ENCODE data around the gene AOPEP.

DNA sequence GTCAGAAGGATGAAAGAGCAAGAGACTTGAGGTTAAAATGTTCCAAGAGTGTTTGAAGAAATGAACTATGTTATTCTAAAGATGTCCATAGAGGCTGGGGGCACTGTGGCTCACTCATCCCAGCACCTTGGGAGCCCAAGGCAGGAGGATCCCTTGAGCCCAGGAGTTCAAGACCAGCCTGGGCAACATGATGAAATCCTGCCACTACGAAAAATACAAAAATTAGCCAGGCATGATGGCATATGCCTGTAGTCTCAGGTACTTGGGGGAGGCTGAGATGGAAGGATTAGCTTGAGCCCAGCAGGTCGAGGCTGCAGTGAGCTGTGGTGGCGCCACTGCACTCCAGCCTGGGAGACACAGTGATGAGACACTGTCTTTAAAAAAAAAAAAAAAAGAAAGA, 2.7 kb downstream of the AOPEP start:
- TF ChIP-seq, protein P1, sequence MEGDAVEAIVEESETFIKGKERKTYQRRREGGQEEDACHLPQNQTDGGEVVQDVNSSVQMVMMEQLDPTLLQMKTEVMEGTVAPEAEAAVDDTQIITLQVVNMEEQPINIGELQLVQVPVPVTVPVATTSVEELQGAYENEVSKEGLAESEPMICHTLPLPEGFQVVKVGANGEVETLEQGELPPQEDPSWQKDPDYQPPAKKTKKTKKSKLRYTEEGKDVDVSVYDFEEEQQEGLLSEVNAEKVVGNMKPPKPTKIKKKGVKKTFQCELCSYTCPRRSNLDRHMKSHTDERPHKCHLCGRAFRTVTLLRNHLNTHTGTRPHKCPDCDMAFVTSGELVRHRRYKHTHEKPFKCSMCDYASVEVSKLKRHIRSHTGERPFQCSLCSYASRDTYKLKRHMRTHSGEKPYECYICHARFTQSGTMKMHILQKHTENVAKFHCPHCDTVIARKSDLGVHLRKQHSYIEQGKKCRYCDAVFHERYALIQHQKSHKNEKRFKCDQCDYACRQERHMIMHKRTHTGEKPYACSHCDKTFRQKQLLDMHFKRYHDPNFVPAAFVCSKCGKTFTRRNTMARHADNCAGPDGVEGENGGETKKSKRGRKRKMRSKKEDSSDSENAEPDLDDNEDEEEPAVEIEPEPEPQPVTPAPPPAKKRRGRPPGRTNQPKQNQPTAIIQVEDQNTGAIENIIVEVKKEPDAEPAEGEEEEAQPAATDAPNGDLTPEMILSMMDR (conservative IDR thresholded peaks at IDR 0.05 in 1 of 2, IDR thresholded peaks at IDR 0.05 in 1 of 2; ENCODE audit: extremely low read depth in 1 of 2, insufficient read depth in 1 of 2, low read depth in 1 of 2, low read length in 2 of 2): no peak
- TF ChIP-seq EZH2 (IDR thresholded peaks at IDR 0.05; ENCODE audit: borderline replicate concordance, low read length): no peak

All from mammary epithelial cell (primary cell).